Vagina (tissue), 2 donors: ENCODE results near the gene ST6GALNAC6.

Experiments used
- CTCF ChIP-seq, 3 experiments: fragments of 450-650 bp in 2 of 3; fragments of 200-600 bp in 1 of 3; sonication (generic) in 1 of 3; IDR thresholded peaks; one replicate each; pipeline ENCODE4 v1.5.1; 2017 to 2019; ENCODE audit warnings: antibody characterized with exemption in 3 of 3, mild to moderate bottlenecking in 2 of 3, moderate library complexity in 2 of 3
- POLR2A ChIP-seq, 2 donors: fragments of 450-650 bp; IDR thresholded peaks; one replicate each; pipeline ENCODE4 v1.6.1; 2017; ENCODE audit warnings: antibody characterized with exemption in 2 of 2, mild to moderate bottlenecking in 2 of 2, moderate library complexity in 2 of 2
- POLR2AphosphoS5 ChIP-seq, 2 donors: sonication (generic); formaldehyde crosslinking; IDR thresholded peaks; one replicate each; pipeline ENCODE4 v1.9.0; 2017; ENCODE audit warnings: antibody characterized with exemption in 2 of 2, mild to moderate bottlenecking in 2 of 2, low read depth in 1 of 2; ENCODE audit not compliant: insufficient read depth in 1 of 2

GRCh38 chr9:127943011-127943662 lies 43.7 kb upstream of the ST6GALNAC6 start:
- TF ChIP-seq CTCF (IDR thresholded peaks at IDR 0.05) (no peak), POLR2A (IDR thresholded peaks at IDR 0.05) (no peak), POLR2AphosphoS5 (IDR thresholded peaks at IDR 0.05; ENCODE audit: insufficient read depth in 1 of 2, low read depth in 1 of 2) (no peak)
